ENCODE results near the gene PRB3. TPM values are rescaled to one million over a fixed set of nuclear protein-coding genes. Genes with fewer than 3 reads are reported as not detected.

The PRB3 gene
- total RNA-seq, 2 experiments from 2014 or later: not detected

DNA sequence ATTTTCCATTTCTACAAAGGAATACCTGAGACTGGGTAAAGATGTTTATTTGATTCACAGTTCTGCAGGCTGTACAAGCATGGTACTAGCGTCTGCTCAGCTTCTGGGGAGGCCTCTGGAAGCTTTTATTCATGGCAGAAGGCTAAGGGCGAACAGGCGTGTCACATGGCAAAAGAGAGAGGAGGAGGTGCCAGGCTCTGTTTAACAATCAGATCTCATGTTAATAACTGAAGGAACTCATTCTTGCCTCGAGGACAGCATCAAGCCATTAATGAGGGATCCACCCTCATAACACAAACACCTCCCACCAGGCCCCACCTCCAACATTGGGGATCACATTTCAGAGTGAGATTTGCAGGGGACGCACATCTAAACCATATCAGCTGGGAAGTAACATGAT is 36.0 kb downstream of the PRB3 start:
- BruUV-seq (replicated peaks): no TSS peak
- CTCF ChIA-PET (ENCODE audit: unreplicated experiment): no interaction called here
- H3K4me3 ChIP-seq (ENCODE audit: low read depth, low read length, poor library complexity, severe bottlenecking): no peak overlapping the region

DNA sequence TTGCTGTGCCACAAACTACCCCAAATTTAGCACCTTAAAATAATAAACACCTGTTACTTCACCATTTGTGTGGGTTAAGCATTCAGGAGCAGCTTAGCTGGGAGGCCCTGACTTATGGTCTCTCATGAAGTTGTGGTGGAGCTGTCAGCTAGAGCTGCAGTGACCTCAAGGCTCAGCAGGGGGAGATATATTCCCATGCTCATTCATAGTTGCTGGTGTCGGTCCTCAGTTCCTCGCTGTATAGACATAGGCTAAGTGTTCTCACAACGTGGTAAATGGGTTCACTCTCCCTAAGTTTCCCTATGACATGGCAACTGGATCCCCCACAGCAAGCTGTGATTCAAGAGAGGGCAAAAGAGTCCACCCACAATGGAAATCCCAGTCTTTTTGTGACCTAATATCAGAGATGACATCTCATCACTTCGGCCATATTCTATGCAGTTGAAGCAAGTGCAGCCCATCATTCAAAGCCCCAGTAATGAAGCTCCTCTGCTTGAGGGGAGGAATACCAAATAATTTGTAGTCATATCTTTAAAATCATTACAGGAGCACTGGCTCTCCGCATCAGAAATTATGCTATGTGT is 41.1 kb downstream of the PRB3 start:
- CTCF ChIA-PET (ENCODE audit: unreplicated experiment): interaction anchor here (0.8 kb wide), 1 partner anchor 259 kb away, joined by 4 read pairs; no protein-coding TSS in a partner anchor

More for the DNA sequence above, 36.0 kb downstream of the PRB3 start:
- Histone ChIP-seq H3K9me2 (ENCODE audit: insufficient read depth, low read length) (no peaks in the 10 kb centered on the region; the same call in 1 of the 2 replicates), H3K79me2 (ENCODE audit: insufficient read depth, low read depth, low read length) (no peaks in the 10 kb centered on the region), H3K36me3 (ENCODE audit: insufficient read depth, low read length) (no peaks in the 10 kb centered on the region), H4K20me1 (ENCODE audit: insufficient read depth, low read length) (no peaks in the 10 kb centered on the region), H3K27ac (ENCODE audit: low read depth, low read length, poor library complexity, severe bottlenecking) (no peak overlapping the region), H2AFZ (ENCODE audit: low read length) (no peak overlapping the region), H3K9me3 (ENCODE audit: low read length) (no peaks in the 10 kb centered on the region), H3K4me1 (ENCODE audit: insufficient read depth, low read length, poor library complexity, severe bottlenecking) (no peaks in the 10 kb centered on the region), H3K4me2 (ENCODE audit: low read length) (no peak overlapping the region)
- TF ChIP-seq EZH2phosphoT487 (IDR thresholded peaks at IDR 0.05; ENCODE audit: borderline replicate concordance, low read depth, low read length): no peak
- TF ChIP-seq, protein P1, sequence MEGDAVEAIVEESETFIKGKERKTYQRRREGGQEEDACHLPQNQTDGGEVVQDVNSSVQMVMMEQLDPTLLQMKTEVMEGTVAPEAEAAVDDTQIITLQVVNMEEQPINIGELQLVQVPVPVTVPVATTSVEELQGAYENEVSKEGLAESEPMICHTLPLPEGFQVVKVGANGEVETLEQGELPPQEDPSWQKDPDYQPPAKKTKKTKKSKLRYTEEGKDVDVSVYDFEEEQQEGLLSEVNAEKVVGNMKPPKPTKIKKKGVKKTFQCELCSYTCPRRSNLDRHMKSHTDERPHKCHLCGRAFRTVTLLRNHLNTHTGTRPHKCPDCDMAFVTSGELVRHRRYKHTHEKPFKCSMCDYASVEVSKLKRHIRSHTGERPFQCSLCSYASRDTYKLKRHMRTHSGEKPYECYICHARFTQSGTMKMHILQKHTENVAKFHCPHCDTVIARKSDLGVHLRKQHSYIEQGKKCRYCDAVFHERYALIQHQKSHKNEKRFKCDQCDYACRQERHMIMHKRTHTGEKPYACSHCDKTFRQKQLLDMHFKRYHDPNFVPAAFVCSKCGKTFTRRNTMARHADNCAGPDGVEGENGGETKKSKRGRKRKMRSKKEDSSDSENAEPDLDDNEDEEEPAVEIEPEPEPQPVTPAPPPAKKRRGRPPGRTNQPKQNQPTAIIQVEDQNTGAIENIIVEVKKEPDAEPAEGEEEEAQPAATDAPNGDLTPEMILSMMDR (conservative IDR thresholded peaks at IDR 0.05; ENCODE audit: low read length): no peak
- no peak for DNase-seq (ENCODE audit: low spot score)
- intact Hi-C loops (cut with micrococcal nuclease; ENCODE audit: unreplicated experiment): no loop called here
- POLR2A ChIA-PET: no interaction called here

DNA sequence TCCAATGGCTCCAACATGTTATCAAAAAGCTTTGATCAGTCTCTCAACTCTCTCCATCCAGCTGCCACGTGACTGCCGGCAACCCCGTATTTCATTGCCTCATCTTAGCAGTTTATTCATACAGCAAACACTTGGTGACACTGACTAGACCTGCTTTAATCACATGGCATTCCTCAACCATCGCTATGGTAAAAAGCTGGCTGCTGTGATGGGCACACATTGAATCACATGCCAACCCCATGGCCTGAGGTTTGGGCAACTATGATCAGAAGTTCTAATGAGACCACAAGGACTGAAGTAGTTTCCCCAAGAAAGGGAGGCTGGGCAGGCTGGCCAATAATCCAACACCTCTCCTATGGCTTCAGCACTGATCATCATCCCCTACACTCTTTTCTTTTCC is 42.1 kb downstream of the PRB3 start:
- Histone ChIP-seq H3K4me2 (ENCODE audit: low read length) (no peak overlapping the region), H3K4me3 (ENCODE audit: low read depth, low read length, poor library complexity, severe bottlenecking) (no peak overlapping the region), H2AFZ (ENCODE audit: low read length) (no peak overlapping the region), H3K36me3 (ENCODE audit: insufficient read depth, low read length) (no peaks in the 10 kb centered on the region), H3K27ac (ENCODE audit: low read depth, low read length, poor library complexity, severe bottlenecking) (no peak overlapping the region), H3K79me2 (ENCODE audit: insufficient read depth, low read depth, low read length) (no peaks in the 10 kb centered on the region), H3K9me3 (ENCODE audit: low read length) (no peaks in the 10 kb centered on the region), H3K4me1 (ENCODE audit: insufficient read depth, low read length, poor library complexity, severe bottlenecking) (no peaks in the 10 kb centered on the region), H3K9me2 (ENCODE audit: insufficient read depth, low read length) (no peaks in the 10 kb centered on the region), H4K20me1 (ENCODE audit: insufficient read depth, low read length) (no peaks in the 10 kb centered on the region)
- no peak for DNase-seq (ENCODE audit: low spot score)
- POLR2A ChIA-PET: no interaction called here
- intact Hi-C loops (cut with micrococcal nuclease; ENCODE audit: unreplicated experiment): no loop called here
- TF ChIP-seq, protein P1 (conservative IDR thresholded peaks at IDR 0.05; ENCODE audit: low read length): no peak
- TF ChIP-seq EZH2phosphoT487 (IDR thresholded peaks at IDR 0.05; ENCODE audit: borderline replicate concordance, low read depth, low read length): no peak
- CTCF ChIA-PET (ENCODE audit: unreplicated experiment): interaction anchor here (0.8 kb wide), 1 partner anchor 260 kb away, joined by 4 read pairs; no protein-coding TSS in a partner anchor
- no TSS peak for BruUV-seq (replicated peaks)

More for the DNA sequence above, 41.1 kb downstream of the PRB3 start:
- Histone ChIP-seq H3K4me3 (ENCODE audit: low read depth, low read length, poor library complexity, severe bottlenecking) (no peak overlapping the region), H2AFZ (ENCODE audit: low read length) (no peak overlapping the region), H3K4me1 (ENCODE audit: insufficient read depth, low read length, poor library complexity, severe bottlenecking) (no peaks in the 10 kb centered on the region), H3K4me2 (ENCODE audit: low read length) (no peak overlapping the region), H3K9me2 (ENCODE audit: insufficient read depth, low read length) (no peaks in the 10 kb centered on the region), H4K20me1 (ENCODE audit: insufficient read depth, low read length) (no peaks in the 10 kb centered on the region), H3K9me3 (ENCODE audit: low read length) (no peaks in the 10 kb centered on the region), H3K36me3 (ENCODE audit: insufficient read depth, low read length) (no peaks in the 10 kb centered on the region), H3K27ac (ENCODE audit: low read depth, low read length, poor library complexity, severe bottlenecking) (no peak overlapping the region), H3K79me2 (ENCODE audit: insufficient read depth, low read depth, low read length) (no peaks in the 10 kb centered on the region)
- TF ChIP-seq, protein P1 (conservative IDR thresholded peaks at IDR 0.05; ENCODE audit: low read length): peak; percentile 79
- TF ChIP-seq EZH2phosphoT487 (IDR thresholded peaks at IDR 0.05; ENCODE audit: borderline replicate concordance, low read depth, low read length): no peak
- intact Hi-C loops (cut with micrococcal nuclease; ENCODE audit: unreplicated experiment): loop anchor here (1.0 kb wide), 1 partner anchor 258 kb away; no protein-coding TSS in a partner anchor
- peak; percentile 45 for DNase-seq (ENCODE audit: low spot score)
- no TSS peak for BruUV-seq (replicated peaks)
- POLR2A ChIA-PET: no interaction called here
